ENCODE measurements around the gene IL18BP.

IL18BP gene

DNA sequence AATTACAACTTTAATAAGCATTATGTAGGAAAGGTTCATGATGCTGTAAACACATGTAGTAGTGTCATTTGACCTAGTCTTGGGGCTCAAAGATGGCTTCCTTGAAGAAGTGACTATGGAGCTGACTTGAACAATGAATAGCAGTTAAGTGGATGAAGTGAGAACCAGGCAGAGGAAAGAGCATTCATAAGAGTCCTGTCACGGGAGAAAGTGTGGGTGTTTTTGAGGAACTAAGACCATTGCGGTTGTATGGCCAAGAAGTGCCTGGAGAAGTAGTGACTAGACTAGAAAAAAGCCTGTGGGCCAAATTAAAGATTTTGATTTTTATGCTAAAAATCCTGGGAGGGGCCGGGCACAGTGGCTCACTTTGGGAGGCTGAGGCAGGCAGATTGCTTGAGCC, 7.2 kb upstream of the IL18BP start:
- no peaks in the 10 kb centered on the region for H3K9me3 ChIP-seq
- H3K36me3 ChIP-seq: peaks cover 9% of the 10 kb centered on the region
- H3K27me3 ChIP-seq: no peaks in the 10 kb centered on the region
- TF ChIP-seq CTCF (IDR thresholded peaks at IDR 0.05; ENCODE audit: low read depth, low read length): no peak
- H3K4me1 ChIP-seq: no peaks in the 10 kb centered on the region
- H3K4me3 ChIP-seq (ENCODE audit: low read depth, low read length): no peak overlapping the region
- no peak for DNase-seq

DNA sequence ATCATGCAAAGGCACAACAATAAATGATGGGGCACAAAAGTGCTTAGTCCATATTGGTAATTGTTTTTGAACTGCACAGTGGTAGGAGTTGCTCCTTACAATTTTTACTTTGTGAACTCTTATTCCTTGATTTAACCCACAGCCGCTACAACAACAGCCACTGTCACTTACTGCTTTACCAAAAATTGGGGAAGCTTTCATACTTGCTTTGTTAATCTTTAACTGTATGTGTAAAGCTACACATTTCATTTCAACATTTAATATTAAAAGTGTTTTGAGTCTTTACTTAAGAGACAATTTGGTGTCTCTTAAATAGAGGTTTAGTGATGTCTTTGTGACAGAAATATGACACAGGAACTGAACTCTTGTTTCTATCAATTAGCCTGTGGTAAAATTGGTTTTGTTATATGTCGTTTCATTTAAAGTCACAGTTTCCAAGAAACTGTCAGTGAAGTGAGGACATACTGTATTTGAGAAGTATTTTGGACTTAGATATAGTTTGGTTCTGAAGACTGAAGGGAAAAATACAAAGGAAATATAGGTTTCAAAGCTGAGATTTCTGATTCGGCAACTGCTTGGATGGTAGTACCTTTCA, 6.5 kb upstream of the IL18BP start:
- no peak for DNase-seq
- H3K4me1 ChIP-seq: no peaks in the 10 kb centered on the region
- no peaks in the 10 kb centered on the region for H3K27me3 ChIP-seq
- no peak for TF ChIP-seq CTCF (IDR thresholded peaks at IDR 0.05; ENCODE audit: low read depth, low read length)
- H3K36me3 ChIP-seq: peaks cover 9% of the 10 kb centered on the region
- H3K4me3 ChIP-seq (ENCODE audit: low read depth, low read length): no peak overlapping the region
- H3K9me3 ChIP-seq: no peaks in the 10 kb centered on the region

DNA sequence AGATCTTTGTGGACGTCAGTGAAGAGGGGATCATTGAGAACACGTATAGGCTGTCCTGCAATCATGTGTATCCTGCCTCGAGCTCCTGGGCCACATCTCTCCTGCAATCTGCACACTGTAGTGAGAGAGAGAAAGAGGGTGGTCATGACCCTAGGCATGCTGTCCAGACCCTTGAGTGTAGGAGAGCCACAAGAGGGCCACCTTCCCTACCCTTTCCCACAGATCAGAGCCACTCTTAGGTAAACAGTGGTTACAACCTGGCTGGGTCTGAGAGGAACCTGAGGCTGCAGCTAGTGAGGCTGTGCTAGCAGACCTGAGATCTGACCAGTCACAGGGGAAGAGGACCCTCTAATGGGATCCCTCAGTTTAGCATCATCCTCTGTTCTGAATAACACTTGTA, 3.9 kb upstream of the IL18BP start:
- Histone ChIP-seq H3K9me3 (no peaks in the 10 kb centered on the region), H3K4me3 (ENCODE audit: low read depth, low read length) (no peak overlapping the region), H3K27me3 (no peaks in the 10 kb centered on the region), H3K4me1 (no peaks in the 10 kb centered on the region), H3K36me3 (peaks cover 9% of the 10 kb centered on the region)
- TF ChIP-seq CTCF (IDR thresholded peaks at IDR 0.05; ENCODE audit: low read depth, low read length): no peak
- no peak for DNase-seq

GRCh38 chr11:71995726-71996291, 2.9 kb upstream of the IL18BP start:
- Histone ChIP-seq H3K9me3 (no peaks in the 10 kb centered on the region), H3K4me3 (ENCODE audit: low read depth, low read length) (no peak overlapping the region), H3K27me3 (no peaks in the 10 kb centered on the region), H3K36me3 (peaks cover 3% of the 10 kb centered on the region), H3K4me1 (no peaks in the 10 kb centered on the region)
- TF ChIP-seq CTCF (IDR thresholded peaks at IDR 0.05; ENCODE audit: low read depth, low read length): no peak
- DNase-seq: no peak

DNA sequence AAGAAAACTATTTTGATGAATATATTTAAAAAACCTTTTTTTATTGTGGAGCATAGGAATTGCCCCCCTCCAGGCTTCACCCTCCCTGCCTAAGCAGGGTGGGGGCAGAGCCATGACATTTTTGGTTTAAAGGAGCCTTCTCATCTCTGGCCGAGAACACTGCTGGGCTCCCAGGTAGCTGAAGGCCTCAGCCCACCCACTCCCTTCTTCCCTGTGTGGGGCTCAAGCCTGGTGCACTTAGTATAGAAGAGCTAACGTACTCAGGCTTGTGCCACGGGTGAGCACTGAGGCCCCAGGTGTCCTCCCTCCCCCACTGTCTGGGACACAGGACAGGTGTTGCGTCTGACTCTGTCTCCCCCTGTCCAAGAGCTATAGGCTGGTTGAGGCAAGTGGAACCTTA, 2.2 kb upstream of the IL18BP start:
- no peaks in the 10 kb centered on the region for H3K9me3 ChIP-seq
- H3K36me3 ChIP-seq: peaks cover 4% of the 10 kb centered on the region
- H3K4me1 ChIP-seq: no peaks in the 10 kb centered on the region
- no peak for TF ChIP-seq CTCF (IDR thresholded peaks at IDR 0.05; ENCODE audit: low read depth, low read length)
- no peaks in the 10 kb centered on the region for H3K27me3 ChIP-seq
- DNase-seq: no peak
- H3K4me3 ChIP-seq (ENCODE audit: low read depth, low read length): no peak overlapping the region

- no peaks in the 10 kb centered on the region for H3K9me3 ChIP-seq
- H3K4me3 ChIP-seq (ENCODE audit: low read depth, low read length): no peak overlapping the region
- no peak for DNase-seq
- no peaks in the 10 kb centered on the region for H3K4me1 ChIP-seq
- no peak for TF ChIP-seq CTCF (IDR thresholded peaks at IDR 0.05; ENCODE audit: low read depth, low read length)
- peaks cover 8% of the 10 kb centered on the region for H3K36me3 ChIP-seq
- H3K27me3 ChIP-seq: no peaks in the 10 kb centered on the region
Measured at GRCh38 chr11:71996946-71997345, 1.8 kb upstream of the IL18BP start.

Data from BE2C (cell line).